ENCODE measurements around the gene CMTM4.
A peak's percentile ranks its signal among the peaks of the same experiment; 100 is the strongest.
"Not testable (repeated sequence)": the region's sequence is repeated elsewhere in the genome, so short reads cannot be mapped to it uniquely, and the experiment has no call there.

CMTM4 gene

DNA sequence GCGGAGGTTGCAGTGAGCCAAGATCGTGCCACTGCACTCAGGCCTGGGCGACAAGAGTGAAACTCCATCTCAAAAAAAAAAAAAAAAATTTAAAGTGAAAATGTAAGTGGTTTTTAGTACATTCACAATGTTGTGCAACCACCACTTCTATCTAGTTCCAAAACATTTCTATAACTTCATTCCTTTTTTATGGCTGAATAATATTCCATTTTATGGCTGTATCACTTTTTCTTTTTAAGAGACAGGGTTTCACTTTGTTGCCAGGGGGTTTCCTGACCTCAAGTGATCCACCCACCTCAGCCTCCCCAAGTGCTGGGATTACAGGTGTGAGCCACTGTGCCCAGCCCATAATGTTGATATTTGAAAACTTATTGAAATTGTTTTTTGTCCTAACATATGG lies 103.7 kb downstream of the CMTM4 start:
- ATAC-seq, result no peak
- DNase-seq, result no peak

DNA sequence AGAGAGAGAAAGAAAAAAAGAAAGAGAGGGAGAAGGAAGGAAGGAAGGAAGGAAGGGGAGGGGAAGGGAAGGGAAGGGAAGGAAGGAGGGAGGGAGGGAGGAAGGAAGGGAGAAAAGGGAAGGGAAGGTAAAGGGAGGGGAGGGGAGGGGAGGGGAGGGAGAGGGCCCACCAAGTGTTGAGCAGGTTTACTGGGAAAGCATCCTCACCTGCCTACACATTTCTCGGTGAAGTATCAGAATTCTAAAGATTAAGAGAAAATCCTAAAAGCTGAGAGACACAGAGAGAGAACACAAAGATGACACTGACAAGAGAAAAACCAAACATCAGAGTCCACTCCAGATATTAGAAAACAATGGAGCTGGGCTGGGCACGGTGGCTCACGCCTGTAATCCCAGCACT lies 104.3 kb downstream of the CMTM4 start:
- DNase-seq (no peak), ATAC-seq (no peak)

DNA sequence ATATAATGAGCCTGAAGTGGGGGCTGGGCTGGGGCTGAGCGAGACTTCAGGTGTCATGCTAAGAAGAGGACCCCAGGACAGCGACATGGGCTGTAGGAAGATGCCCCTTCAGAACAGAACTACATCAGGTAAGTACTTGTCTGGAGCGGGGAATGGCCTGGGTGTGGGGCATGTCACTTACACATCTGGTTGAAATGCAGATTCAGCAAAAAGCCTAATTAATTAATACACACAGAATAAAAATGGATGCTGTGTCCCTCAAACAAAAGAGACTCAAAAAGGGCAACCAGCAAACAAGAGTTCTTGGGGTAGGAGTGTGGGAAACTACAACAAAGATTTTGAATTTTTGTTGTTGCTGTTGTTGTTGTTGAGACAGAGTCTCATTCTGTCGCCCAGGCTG lies 105.5 kb downstream of the CMTM4 start:
- DNase-seq, result no peak
- ATAC-seq, result no peak

DNA sequence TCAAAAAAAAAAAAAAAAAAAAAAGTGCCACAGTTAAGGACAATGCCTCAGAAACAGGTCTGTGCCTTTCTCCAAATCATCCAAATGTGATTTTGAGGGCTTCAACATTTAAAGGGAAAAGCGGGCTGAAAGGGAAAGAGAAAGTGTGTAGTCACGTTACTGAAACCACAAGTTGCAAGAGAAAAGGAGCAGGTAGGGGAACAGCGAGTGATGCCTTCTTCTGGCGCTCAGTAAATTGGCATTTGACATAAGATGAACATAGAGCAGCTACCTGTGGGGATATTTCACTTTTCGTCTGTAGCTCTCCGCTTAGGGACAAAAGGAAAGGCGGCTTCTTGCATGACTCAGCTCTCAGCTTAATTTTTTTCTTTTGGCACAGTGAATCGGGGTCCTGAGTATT lies 106.2 kb downstream of the CMTM4 start:
- DNase-seq (no peak), ATAC-seq (peak; percentile 36)

DNA sequence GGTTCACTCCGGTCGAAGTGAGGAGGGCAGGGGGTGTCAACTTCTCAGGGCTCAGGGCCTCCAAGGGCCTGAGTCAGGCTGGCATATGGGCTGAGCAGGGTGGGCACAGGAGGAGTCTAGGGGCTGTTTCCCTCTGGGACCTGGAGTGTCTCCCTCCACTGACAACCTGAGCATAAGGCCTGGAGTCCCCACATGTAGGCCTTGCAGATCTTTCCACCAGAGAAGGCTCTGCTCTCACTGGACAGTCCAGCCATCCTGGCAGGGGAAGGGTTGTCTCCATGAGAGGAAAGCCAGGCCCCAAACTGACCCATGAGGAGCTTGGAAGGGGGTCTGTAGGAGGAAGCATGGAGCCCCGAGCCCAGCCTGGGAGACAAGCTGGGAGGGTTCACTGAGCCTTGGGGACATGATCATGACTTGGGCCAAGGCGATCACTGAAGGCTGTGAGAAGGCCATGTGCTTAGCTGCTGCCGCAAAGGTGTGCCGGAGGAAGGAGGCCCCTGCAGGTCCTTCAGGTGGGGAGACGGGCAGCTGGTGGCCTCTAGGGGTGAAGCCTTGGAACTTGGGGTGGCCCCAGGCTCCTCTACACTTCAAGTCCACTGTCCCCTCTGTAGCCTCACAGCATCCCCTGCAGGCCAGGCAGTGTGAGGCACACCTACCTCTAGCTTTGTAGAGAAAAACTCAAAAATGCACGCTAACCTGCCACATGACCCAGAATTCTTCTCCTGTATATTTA lies 107.4 kb downstream of the CMTM4 start:
- peak; percentile 65 for DNase-seq

DNA sequence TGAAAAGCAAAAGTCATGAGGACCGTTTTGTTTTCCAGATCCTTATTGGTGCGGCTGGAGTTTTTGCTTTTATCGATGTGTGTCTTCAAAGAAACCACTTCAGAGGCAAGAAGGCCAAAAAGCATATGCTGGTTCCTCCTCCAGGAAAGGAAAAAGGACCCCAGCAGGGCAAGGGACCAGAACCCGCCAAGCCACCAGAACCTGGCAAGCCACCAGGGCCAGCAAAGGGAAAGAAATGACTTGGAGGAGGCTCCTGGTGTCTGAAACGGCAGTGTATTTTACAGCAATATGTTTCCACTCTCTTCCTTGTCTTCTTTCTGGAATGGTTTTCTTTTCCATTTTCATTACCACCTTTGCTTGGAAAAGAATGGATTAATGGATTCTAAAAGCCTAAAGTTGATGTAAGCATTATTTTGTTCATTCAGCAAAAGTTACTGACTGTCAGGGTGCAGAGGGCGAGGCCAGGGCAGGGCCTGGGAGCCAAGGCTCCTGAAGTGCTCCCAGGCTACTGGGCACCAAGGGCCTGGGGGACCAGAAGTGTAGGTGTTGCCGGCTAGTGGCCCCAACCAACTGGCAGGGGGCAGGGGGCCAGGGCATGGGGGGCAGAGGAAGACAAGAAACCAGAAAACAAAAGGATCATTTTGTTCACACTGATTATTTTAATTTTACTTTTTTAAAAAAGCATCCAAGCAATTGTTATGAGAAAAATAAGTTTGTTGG lies 108.5 kb downstream of the CMTM4 start:
- DNase-seq, result no peak
- no peak for ATAC-seq

More for the DNA sequence above, 107.4 kb downstream of the CMTM4 start:
- ATAC-seq, result peak; percentile 93

DNA sequence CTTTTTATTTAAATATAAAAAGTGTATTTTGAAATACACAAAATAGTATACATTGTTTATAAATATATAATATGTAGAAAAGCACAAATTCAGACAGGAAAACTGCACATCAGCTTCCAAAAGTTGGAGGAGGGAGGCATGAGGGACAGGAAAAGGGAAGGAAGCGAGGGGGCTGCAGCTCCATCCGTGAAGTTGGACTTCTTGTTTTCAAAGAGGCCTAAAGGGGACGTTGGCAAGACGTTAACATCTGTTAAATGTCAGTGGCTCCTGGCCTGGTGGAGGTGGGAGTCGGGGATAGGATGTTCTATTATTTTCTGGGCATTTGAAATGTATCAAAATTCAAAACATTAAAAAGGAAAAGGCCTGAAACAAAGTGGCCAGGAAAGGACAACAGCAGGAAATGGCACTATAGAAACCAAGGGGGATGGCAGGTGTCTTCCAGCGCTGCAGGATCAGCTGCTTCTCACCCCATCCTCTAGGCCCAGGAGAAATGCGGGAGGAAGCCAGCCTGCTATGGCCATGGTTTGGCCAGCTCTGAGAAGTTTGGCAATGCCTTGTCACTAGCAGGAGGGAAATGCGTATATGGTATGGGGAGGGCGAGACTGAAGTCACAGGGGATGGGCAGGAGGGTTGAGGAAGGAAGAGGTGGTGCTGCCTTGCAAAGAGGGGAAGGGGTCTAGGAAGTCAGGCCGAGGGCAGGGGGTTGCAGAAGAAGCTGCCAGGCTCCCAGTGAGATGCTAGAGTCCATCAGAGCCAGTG lies 110.9 kb downstream of the CMTM4 start:
- DNase-seq (no peak), ATAC-seq (no peak)

DNA sequence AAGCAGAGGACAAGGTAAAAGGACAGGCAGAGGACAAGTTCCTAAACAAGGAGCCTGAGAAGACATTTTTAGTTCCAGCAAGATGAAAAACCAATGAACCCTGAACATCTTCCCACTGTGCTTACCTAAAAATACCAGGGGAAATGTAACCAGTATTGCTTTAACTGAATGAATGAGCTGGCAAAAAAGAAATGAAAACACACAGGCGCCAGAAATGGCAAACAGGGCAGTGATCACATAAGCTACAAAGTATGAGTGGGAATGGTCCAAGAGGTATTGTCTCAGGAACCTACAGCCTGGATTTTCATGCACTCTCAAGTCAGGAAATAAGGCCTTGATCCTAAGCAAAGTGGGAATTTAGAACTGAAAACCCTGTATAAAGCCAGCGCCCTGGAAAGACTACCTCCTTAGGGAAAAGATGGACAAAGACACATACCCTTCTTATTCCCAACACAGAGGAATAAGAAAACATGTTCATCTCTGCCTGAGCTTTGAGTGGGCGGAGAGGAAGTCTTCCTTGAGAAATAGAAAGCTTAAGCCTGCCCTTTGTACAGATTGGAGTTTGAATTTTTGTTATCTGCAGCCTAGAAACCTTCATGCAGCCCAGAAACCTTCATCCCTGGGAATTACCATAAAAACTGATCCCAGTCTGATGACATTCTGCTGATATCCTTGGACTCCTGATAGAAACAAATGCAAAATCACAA lies 115.1 kb downstream of the CMTM4 start:
- DNase-seq, result no peak

DNA sequence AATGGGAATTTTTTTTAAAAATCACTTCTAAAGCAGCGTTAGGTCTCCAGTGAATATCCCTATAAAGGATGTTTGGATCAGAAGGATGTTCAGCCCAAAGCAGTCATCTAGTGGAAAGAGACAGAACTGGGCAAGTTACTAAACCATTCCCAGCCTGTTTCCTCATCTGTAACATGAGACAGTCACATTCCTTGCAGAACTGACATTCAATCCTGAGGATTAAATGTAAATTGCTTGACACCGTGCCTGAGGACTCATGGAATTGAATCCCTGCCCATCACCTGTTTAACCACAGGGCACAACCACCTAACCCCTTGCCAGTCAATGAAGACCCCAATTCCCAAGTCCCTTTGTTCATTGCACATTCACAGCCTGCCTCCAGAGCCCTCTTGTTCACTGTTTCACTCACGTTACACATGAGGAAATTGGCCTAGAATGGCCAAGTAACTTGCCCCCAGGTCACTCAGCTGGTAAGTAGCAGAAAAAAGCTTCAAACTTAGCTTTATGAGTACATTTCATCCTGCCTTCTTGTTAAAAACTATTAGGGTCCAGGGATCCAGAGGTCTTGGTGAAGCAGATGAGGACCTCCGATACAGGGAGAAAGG lies 115.8 kb downstream of the CMTM4 start:
- ATAC-seq (no peak), DNase-seq (no peak)

More for the DNA sequence above, 115.1 kb downstream of the CMTM4 start:
- ATAC-seq, result no peak

DNA sequence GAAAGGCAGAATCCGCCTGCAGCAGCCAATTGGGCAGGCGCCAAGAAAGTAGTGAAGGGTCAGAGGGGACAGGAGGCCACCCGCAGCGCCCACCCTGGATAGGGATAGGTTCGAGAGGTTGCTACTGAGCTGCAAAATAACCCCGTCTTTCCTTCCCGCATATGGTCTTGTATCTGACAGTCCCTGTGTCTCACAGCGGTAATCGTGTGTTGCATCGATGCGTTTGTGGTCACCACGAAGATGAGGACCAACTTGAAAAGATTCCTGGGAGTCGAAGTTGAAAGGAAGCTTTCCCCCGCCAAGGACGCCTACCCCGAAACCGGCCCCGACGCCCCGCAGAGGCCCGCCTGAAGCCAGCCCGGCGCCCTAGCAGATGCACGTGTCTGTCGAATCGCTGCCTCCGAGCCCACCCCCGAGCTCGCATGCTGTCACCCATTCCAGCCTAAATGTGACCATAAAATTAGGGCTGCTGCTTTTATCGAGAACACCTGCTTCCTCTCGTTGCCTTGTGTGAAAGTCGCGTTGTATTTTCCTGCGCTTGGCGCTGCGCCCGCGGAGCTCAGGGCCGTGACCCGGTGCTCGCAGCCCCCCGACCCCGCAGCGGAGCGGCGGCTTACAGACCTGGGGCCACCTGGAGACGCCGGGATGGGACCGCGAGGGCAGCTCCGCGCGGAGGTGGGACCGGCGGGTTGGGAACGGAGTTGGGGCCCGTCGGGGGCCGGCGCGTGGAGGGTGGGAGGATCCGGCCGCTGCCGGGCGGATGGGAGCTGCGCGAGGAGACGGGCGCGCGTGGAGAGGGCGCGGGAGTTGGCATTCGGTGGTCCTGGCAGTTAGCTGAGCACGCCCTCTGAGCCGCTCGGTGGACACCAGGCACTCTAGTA lies 117.7 kb downstream of the CMTM4 start, which contains the start of gene CMTM2:
CMTM2 (plus strand) TSS at position 813 of the 881 bp plus-strand sequence. CDS start 145 bp downstream, outside the sequence.
- ATAC-seq, result peak; percentile 49
- peak; percentile 30 for DNase-seq

DNA sequence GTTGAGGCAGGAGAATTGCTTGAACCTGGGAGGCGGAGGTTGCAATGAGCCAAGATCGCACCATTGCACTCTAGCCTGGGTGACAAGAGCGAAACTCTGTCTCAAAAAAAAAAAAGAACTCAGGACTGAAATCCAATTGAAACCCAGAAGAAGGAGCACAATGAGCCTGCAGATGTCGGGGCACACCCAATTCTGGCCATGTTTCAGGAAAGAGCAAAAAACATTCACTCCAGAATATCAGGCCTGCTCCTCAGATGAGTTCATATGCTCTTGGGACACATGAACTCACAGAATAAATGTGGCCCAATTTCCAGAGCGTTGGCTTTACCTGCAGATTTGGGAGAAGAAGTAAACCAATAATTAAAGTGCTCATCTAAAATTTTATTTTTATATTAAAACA lies 120.2 kb downstream of the CMTM4 start:
- ATAC-seq, result no peak
- no peak for DNase-seq

DNA sequence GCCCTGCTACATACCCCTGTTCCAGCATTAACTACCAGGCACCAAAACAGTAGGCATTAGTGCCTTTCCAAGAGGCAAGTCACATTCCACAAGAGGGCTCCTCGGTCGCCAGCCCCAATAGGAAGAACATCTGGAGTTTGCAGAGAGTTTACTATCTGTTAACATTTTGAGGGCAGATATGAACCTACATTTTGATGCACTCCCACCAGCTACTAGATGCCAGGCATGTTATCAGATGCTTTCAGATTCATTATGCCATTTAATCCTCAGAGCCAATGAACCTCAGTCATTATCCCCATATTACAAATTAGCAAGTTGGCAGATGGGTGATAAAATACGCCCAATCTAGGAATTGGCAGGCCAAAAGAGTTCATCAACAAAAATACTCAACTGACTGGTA lies 121.5 kb downstream of the CMTM4 start:
- ATAC-seq (no peak), DNase-seq (no peak)

DNA sequence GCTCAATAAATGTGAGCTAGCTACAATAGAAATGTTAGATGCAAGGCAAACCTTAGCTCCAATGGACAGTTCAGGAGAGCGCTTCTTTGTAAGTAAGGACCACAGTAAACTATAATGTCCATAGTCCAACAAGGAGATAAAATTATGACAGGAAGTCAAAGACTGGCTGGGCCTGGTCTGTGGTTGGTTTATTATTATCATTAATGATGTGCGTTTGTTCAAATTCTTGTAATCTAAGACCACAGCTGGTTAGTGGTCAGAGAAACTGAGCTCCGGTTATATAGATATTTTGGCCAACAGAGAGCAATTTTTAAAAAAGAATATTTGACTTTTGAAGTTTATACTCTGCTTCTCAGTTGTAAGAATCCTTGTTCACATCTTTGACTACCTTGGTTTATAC lies 122.0 kb downstream of the CMTM4 start:
- DNase-seq, result no peak
- no peak for ATAC-seq

DNA sequence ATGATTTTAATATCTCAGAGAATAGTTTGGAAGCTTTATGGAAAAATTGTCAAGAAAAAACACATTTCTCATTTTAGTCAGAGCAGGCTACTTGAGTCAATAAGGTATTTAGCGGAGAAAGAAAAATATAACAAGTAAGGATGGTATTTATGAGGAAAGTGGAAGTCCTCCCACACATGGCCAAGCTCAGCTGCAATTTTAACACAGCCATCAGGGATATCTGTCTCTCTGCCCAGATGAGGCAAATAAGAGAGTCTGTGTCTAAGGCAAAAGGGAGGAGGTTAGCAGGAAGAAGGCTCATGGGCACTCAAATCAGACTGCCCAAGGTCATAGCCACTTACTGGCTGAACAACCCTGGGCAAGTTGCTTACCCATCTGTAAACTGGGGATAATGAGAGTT lies 122.5 kb downstream of the CMTM4 start:
- ATAC-seq (no peak), DNase-seq (no peak)

DNA sequence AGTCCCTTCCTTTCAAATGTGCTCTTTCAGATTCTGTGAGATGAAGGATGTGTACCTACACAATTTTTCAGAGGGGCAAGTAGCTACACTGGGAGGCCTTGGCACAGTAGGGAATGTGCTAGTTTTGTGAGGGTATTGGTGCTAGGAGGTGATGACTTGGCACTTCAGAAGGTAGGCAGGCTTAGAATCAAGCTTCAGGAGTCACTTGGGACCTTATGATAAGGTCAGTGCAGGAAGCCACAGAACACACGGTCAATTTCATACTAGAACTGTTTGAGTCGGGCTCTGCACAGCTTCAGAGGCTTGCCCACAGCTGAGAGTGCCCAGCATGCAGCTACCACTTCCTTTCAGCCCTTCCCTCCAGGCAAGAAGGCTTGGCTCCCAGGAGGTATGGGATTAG lies 124.2 kb downstream of the CMTM4 start:
- DNase-seq (no peak), ATAC-seq (no peak)

DNA sequence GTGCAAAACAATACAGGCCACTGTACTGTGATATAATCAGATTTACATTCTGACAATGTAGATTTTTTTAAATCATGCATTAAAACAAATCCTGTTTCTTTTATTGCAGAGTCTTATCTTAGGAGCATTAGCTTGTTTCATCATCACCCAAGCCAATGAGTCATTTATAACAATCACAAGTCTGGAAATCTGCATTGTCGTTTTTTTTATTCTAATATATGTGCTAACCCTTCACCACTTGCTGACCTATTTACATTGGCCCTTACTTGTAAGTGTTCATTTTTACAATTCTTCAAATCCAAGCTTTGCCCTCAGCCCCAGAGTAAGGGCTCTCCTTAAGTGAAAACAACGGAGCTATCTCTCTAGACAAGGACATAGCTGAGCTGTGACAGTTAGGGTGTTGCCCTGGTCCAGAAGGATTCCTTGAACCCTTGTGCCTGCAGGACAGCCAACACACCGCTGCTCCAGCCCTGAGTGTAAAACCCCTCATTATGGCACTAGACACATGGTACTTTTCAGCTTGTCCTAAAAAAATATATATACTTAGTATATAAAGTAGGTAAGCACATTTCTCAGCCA lies 126.6 kb downstream of the CMTM4 start:
- DNase-seq, result no peak
- ATAC-seq, result no peak

DNA sequence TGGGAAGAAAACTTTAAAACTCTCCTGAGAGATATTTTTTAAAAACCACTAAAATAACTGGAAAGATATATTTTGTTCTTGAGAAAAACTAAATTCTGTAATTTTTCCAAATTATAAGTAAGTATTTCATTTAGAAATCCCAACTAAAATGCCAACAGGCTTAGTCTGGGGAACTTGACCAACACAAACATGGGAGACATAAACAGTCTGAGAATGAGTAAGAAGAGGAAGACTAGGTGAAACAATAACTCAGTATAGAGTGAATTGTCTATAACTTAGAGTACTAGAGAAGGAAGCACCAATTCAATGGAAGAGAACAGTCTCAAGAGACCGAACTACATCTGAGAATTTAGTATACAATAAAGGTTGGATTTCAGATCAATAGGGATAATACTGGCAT lies 127.4 kb downstream of the CMTM4 start:
- no peak for DNase-seq
- no peak for ATAC-seq

DNA sequence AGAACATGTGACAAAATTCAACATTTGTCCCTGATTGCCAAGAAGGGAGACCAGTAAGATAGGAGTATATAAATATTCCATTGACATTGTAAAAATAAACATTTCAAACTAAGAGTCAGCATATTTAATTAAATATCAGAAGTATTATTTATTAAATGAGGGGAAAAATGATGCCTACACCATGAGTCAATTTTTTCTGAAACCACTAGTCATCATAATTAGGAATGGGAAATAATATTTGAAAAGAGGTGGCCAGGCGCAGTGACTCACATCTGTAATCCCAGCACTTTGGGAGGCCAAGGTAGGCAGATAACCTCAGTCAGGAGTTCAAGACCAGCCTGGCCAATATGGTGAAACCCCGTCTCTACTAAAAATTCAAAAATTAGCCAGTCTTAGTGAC lies 128.2 kb downstream of the CMTM4 start:
- DNase-seq (no peak), ATAC-seq (no peak)

DNA sequence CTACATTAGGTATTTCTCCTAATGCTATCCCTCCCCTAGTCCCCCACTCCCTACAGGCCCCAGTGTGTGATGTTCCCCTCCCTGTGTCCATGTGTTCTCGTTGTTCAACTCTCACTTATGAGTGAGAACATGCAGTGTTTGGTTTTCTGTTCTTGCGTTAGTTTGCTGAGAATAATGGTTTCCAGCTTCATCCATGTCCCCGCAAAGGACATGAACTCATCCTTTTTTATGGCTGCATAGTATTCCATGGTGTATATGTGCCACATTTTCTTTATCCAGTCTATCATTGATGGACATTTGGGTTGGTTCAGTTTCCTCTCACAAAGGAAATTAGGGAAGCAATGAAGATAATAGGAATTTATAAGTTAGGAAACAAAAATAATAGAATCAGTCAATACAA lies 129.3 kb downstream of the CMTM4 start:
- ATAC-seq, result not testable (repeated sequence)

More for the DNA sequence above, 129.3 kb downstream of the CMTM4 start:
- not testable (repeated sequence) for DNase-seq
